Adrenal gland (tissue), 12 donors: ENCODE data around the gene OSBPL9. TPM values are rescaled to one million over a fixed set of nuclear protein-coding genes. Genes with fewer than 3 reads are reported as not detected.
A peak's percentile ranks its signal among the peaks of the same experiment; 100 is the strongest.

Source experiments
- DNase-seq, 7 donors: peaks; one replicate each; pipeline ENCODE4 v3.0.0-alpha.2; 2019 to 2020
- H3K27ac ChIP-seq, 5 donors: fragments of 200-600 bp; sonication (generic) in 4 of 5; 1 replicate in 3 of 5; 2 replicates in 2 of 5; pipeline versions ENCODE4 v1.5.1 to v1.8.0; 2016 to 2020; ENCODE audit warnings: mild to moderate bottlenecking in 1 of 5
- H3K27me3 ChIP-seq: fragments of 200-600 bp; 2 replicates; pipeline ENCODE4 v1.8.0; 2021
- H3K36me3 ChIP-seq, 2 donors: fragments of 200-600 bp; replicated peaks in 1 of 2; 1 replicate in 1 of 2; 2 replicates in 1 of 2; pipeline versions ENCODE4 v1.5.1 to v1.8.0; 2018 to 2022
- H3K4me1 ChIP-seq, 2 donors: fragments of 200-600 bp; replicated peaks in 1 of 2; 1 replicate in 1 of 2; 2 replicates in 1 of 2; pipeline versions ENCODE4 v1.5.1 to v1.8.0; 2018 to 2021
- H3K4me3 ChIP-seq, 4 donors: fragments of 200-600 bp; sonication (generic) in 3 of 4; one replicate each; pipeline ENCODE4 v1.5.1; 2016 to 2018
- H3K9me3 ChIP-seq, 3 donors: fragments of 200-600 bp; sonication (generic) in 1 of 3; replicated peaks in 1 of 3; 1 replicate in 2 of 3; 2 replicates in 1 of 3; pipeline versions ENCODE4 v1.5.1 to v1.8.0; 2016 to 2021
- CTCF ChIP-seq, 6 experiments: fragments of 450-650 bp in 4 of 6; fragments of 200-600 bp in 2 of 6; sonication (generic) in 1 of 6; IDR thresholded peaks; 1 replicate in 5 of 6; 2 replicates in 1 of 6; pipeline versions ENCODE4 v1.5.1 to v1.8.0; 2016 to 2021; ENCODE audit warnings: antibody characterized with exemption in 6 of 6, mild to moderate bottlenecking in 2 of 6, moderate library complexity in 1 of 6
- POLR2A ChIP-seq, 2 donors: fragments of 450-650 bp; IDR thresholded peaks; one replicate each; pipeline ENCODE4 v1.6.1; 2017; ENCODE audit warnings: antibody characterized with exemption in 2 of 2, mild to moderate bottlenecking in 2 of 2, moderate library complexity in 1 of 2
- WGBS, 4 donors: extraction: QIAGEN DNeasy Blood & Tissue Kit in 2 of 4; methylation state at CpG; one replicate each; pipeline versions ENCODE4 v1.1.5 to v1.1.7; 2013 to 2017; 5-methylcytosine and 5-hydroxymethylcytosine counted together
- intact Hi-C, 2 donors: fragments of 100-400 bp; cut with DNase I; formaldehyde crosslinking; loops; one replicate each; pipeline versions ENCODE4 v1.14.1 to v1.15.0; 2022 to 2023
- polyA plus RNA-seq, 3 donors: library from polyadenylated mRNA; stranded (reverse); fragments of 200-250 nt in 2 of 3; fragments of 350-450 nt in 1 of 3; fragmentation: Illumina TruSeq in 1 of 3; extraction: RNeasy Lipid Tissue Mini Kit (QIAGEN cat#74804) in 1 of 3; gene quantifications; one replicate each; pipeline ENCODE4 v1.2.3, GENCODE V29; 2013 to 2014
- total RNA-seq, 9 donors: library from RNA; depleted of rRNA in 4 of 9; stranded (reverse); fragments of >200 nt in 4 of 9; fragments of 120-200 nt in 1 of 9; fragmentation: NEBNext Ultra II Directional in 1 of 9; extraction: Animal tissue kit (Norgen Biotek cat#: 25700) in 1 of 9; gene quantifications; one replicate each; pipeline versions ENCODE4 v1.1.0 to v1.2.4, GENCODE V29; 2013 to 2023
- donor health status: healthy with polysubstance abuse.
- donor health status: Bipolar disorder and iron deficiency.
- donor health status: DM: yes; HTN: yes; CAD: no.
- donor health status: DM: no; HTN: no; CAD: no.
- donor health status: DM: no; HTN: no; CAD: no.
- donor health status: DM: yes; HTN: yes; CAD: no.

The OSBPL9 gene
- total and polyA plus RNA-seq, 12 donors: 61.9 to 180 (median 87.3) TPM

- no peaks in the 10 kb centered on the region for H3K9me3 ChIP-seq
- no peaks in the 10 kb centered on the region for H3K27me3 ChIP-seq
- H3K36me3 ChIP-seq: no peaks in the 10 kb centered on the region
- no peak overlapping the region for H3K27ac ChIP-seq
- TF ChIP-seq CTCF (IDR thresholded peaks at IDR 0.05) (no peak), POLR2A (IDR thresholded peaks at IDR 0.05) (no peak)
- WGBS, 4 donors: 91 to 95% (median 92%) methylated on average over 7 of the region's 7 CpGs
- no peak overlapping the region for H3K4me3 ChIP-seq
- intact Hi-C loops: no loop called here
- no peak for DNase-seq
- H3K4me1 ChIP-seq: peaks cover 6 to 63% of the 10 kb centered on the region in 2 donors
These were observed 4.3 kb downstream of the OSBPL9 start for GRCh38 chr1:51621161-51621560.

- no peak for TF ChIP-seq CTCF (IDR thresholded peaks at IDR 0.05)
- no peak for TF ChIP-seq POLR2A (IDR thresholded peaks at IDR 0.05)
- no peaks in the 10 kb centered on the region for H3K27me3 ChIP-seq
- no peaks in the 10 kb centered on the region for H3K36me3 ChIP-seq
- no peak overlapping the region for H3K4me3 ChIP-seq
- intact Hi-C loops: no loop called here
- WGBS, 4 donors: 60 to 75% (median 73%) methylated on average over 2 of the region's 2 CpGs
- H3K9me3 ChIP-seq: no peaks in the 10 kb centered on the region
- no peak for DNase-seq
- peak overlapping the region in 2 of 5 donors; percentile 64 to 66 for H3K27ac ChIP-seq
- H3K4me1 ChIP-seq: peaks cover 6 to 62% of the 10 kb centered on the region in 2 donors
These were observed 5.1 kb downstream of the OSBPL9 start for GRCh38 chr1:51621841-51622454.

- no peaks in the 10 kb centered on the region for H3K36me3 ChIP-seq
- H3K4me1 ChIP-seq: peaks cover 6 to 65% of the 10 kb centered on the region in 2 donors
- 4 to 57% (median 20%) methylated on average over 1 to 2 of the region's 2 CpGs for WGBS, 4 donors
- H3K4me3 ChIP-seq: no peak overlapping the region
- intact Hi-C loops: no loop called here
- H3K27ac ChIP-seq: peak overlapping the region in 4 of 5 donors; percentile 1 to 66 (median 36)
- no peaks in the 10 kb centered on the region for H3K9me3 ChIP-seq
- no peaks in the 10 kb centered on the region for H3K27me3 ChIP-seq
- no peak for TF ChIP-seq POLR2A (IDR thresholded peaks at IDR 0.05)
- TF ChIP-seq CTCF (IDR thresholded peaks at IDR 0.05): no peak
- peak; percentile 57 to 84 (median 76) for DNase-seq
These were observed 5.6 kb downstream of the OSBPL9 start for GRCh38 chr1:51622455-51622913.

DNA sequence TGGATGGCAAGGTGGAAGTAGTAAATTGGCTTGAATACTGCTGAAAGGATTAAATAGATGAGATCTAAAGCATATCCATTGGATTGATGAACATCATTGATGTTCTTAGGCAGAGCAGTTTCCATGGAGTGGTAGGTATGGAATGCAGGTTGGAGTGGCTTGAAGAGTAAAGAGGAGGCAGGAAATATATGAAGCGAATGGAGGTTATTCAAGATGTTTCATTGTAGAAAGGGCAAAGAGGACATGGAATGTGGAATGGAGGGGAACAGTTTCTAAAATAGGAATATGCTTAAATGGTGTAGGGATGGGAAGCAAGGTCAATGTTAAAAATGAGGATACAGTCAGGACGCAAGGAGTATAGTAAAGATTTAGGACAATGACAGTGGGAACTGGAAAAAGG lies 6.1 kb downstream of the OSBPL9 start:
- peak overlapping the region in 4 of 5 donors; percentile 1 to 66 (median 36) for H3K27ac ChIP-seq
- intact Hi-C loops: no loop called here

More for the DNA sequence above, 6.1 kb downstream of the OSBPL9 start:
- H3K4me3 ChIP-seq: no peak overlapping the region
- H3K4me1 ChIP-seq: peaks cover 6 to 63% of the 10 kb centered on the region in 2 donors
- TF ChIP-seq CTCF (IDR thresholded peaks at IDR 0.05): no peak
- TF ChIP-seq POLR2A (IDR thresholded peaks at IDR 0.05): no peak
- WGBS, 4 donors: 89 to 95% (median 92%) methylated on average over 2 of the region's 2 CpGs
- no peaks in the 10 kb centered on the region for H3K36me3 ChIP-seq
- no peaks in the 10 kb centered on the region for H3K9me3 ChIP-seq
- no peak for DNase-seq
- H3K27me3 ChIP-seq: no peaks in the 10 kb centered on the region
